CD14-positive monocyte (primary cell): Measurements from ENCODE around the gene P3H2. TPM values are rescaled to one million over a fixed set of nuclear protein-coding genes. Genes with fewer than 3 reads are reported as not detected.

Experiments used
- DNase-seq, 3 donors: peaks; one replicate each; pipeline ENCODE4 v3.0.0-alpha.2; 2011 to 2022
- H2AFZ ChIP-seq: 2 replicates; pipeline ENCODE4 v1.6.0; 2012; ENCODE audit warnings: mild to moderate bottlenecking, low read depth, low read length, inconsistent platforms; ENCODE audit not compliant: insufficient read depth, poor library complexity, severe bottlenecking
- H3K27ac ChIP-seq, 2 donors: 1 replicate in 1 of 2; 2 replicates in 1 of 2; pipeline ENCODE4 v1.5.1; 2012 to 2013; ENCODE audit warnings: low read length in 2 of 2, control low read depth in 1 of 2, inconsistent platforms in 1 of 2, low read depth in 1 of 2, mild to moderate bottlenecking in 1 of 2
- H3K27me3 ChIP-seq, 2 donors: one replicate each; pipeline versions ENCODE4 v1.6.0 to v1.6.1; 2011 to 2013; ENCODE audit warnings: low read length in 2 of 2; ENCODE audit not compliant: control insufficient read depth in 2 of 2, insufficient read depth in 2 of 2
- H3K36me3 ChIP-seq, 2 donors: replicated peaks in 1 of 2; 1 replicate in 1 of 2; 2 replicates in 1 of 2; pipeline versions ENCODE4 v1.5.1 to v1.6.1; 2012 to 2013; ENCODE audit warnings: low read length in 2 of 2, control low read depth in 1 of 2, inconsistent platforms in 1 of 2, mild to moderate bottlenecking in 1 of 2; ENCODE audit not compliant: insufficient read depth in 2 of 2, control insufficient read depth in 1 of 2
- H3K4me1 ChIP-seq, 2 donors: 1 replicate in 1 of 2; 2 replicates in 1 of 2; pipeline versions ENCODE4 v1.5.1 to v1.6.1; 2012 to 2013; ENCODE audit warnings: low read length in 2 of 2, control low read depth in 1 of 2, inconsistent platforms in 1 of 2, mild to moderate bottlenecking in 1 of 2, moderate library complexity in 1 of 2; ENCODE audit not compliant: insufficient read depth in 2 of 2, control insufficient read depth in 1 of 2
- H3K4me2 ChIP-seq: replicated peaks from 2 replicates; pipeline ENCODE3; 2012; ENCODE audit warnings: low read length, moderate library complexity, mild to moderate bottlenecking; ENCODE audit not compliant: poor library complexity, severe bottlenecking; ENCODE audit errors: extremely low read depth
- H3K4me3 ChIP-seq, 3 experiments: fragments of 200-600 bp in 1 of 3; sonication (generic) in 1 of 3; replicated peaks in 1 of 3; 1 replicate in 2 of 3; 2 replicates in 1 of 3; pipeline ENCODE4 v1.5.1; 2011 to 2013; ENCODE audit warnings: low read length in 3 of 3, mild to moderate bottlenecking in 3 of 3, control low read depth in 2 of 3, low read depth in 2 of 3, inconsistent platforms in 1 of 3, moderate library complexity in 1 of 3
- H3K79me2 ChIP-seq: 2 replicates; pipeline ENCODE4 v1.6.0; 2012; ENCODE audit warnings: mild to moderate bottlenecking, control low read depth, inconsistent platforms, low read length, moderate library complexity; ENCODE audit not compliant: insufficient read depth
- H3K9ac ChIP-seq: 2 replicates; pipeline ENCODE4 v1.6.0; 2017; ENCODE audit warnings: low read length, mild to moderate bottlenecking; ENCODE audit not compliant: insufficient read depth, poor library complexity, severe bottlenecking
- H3K9me3 ChIP-seq, 2 donors: replicated peaks in 1 of 2; 1 replicate in 1 of 2; 2 replicates in 1 of 2; pipeline versions ENCODE4 v1.5.1 to v1.6.1; 2012 to 2013; ENCODE audit warnings: low read length in 2 of 2, control low read depth in 1 of 2; ENCODE audit not compliant: control insufficient read depth in 1 of 2, insufficient read depth in 1 of 2
- H4K20me1 ChIP-seq: 2 replicates; pipeline ENCODE4 v1.6.0; 2012; ENCODE audit warnings: mild to moderate bottlenecking, low read length, control low read depth, moderate library complexity; ENCODE audit not compliant: insufficient read depth
- H3K27ac Mint-ChIP-seq, 7 donors: one replicate each; pipeline ENCODE4 v1.8.0; 2020; ENCODE audit warnings: mild to moderate bottlenecking in 7 of 7, mixed read lengths in 7 of 7, moderate library complexity in 6 of 7, inconsistent platforms in 2 of 7
- H3K27me3 Mint-ChIP-seq, 3 donors: one replicate each; pipeline ENCODE4 v1.8.0; 2021 to 2022; ENCODE audit warnings: low read depth in 3 of 3, mild to moderate bottlenecking in 3 of 3, mixed read lengths in 3 of 3, moderate library complexity in 3 of 3, inconsistent platforms in 1 of 3
- H3K36me3 Mint-ChIP-seq, 2 donors: one replicate each; pipeline ENCODE4 v1.8.0; 2020; ENCODE audit warnings: mixed read lengths in 2 of 2, inconsistent platforms in 1 of 2, mild to moderate bottlenecking in 1 of 2
- H3K4me1 Mint-ChIP-seq: one replicate; pipeline ENCODE4 v1.8.0; 2020; ENCODE audit warnings: mild to moderate bottlenecking, mixed read lengths
- H3K4me3 Mint-ChIP-seq, 2 donors: one replicate each; pipeline ENCODE4 v1.8.0; 2020; ENCODE audit warnings: mild to moderate bottlenecking in 2 of 2, mixed read lengths in 2 of 2, moderate library complexity in 1 of 2
- H3K9me3 Mint-ChIP-seq, 7 donors: one replicate each; pipeline ENCODE4 v1.8.0; 2020 to 2022; ENCODE audit warnings: mixed read lengths in 7 of 7, mild to moderate bottlenecking in 6 of 7, moderate library complexity in 6 of 7, inconsistent platforms in 2 of 7
- WGBS: methylation state at CpG from one replicate; pipeline ENCODE4 v1.1.5; 2013; ENCODE audit warnings: missing lambda C conversion rate; ENCODE audit not compliant: insufficient coverage; 5-methylcytosine and 5-hydroxymethylcytosine counted together
- intact Hi-C, 2 donors: fragments of 100-400 bp; cut with micrococcal nuclease; formaldehyde crosslinking; loops; one replicate each; pipeline versions ENCODE4 v1.15.0 to v1.15.1; 2023
- polyA plus RNA-seq, 3 donors: library from polyadenylated mRNA; depleted of rRNA in 1 of 3; unstranded in 2 of 3; stranded (reverse) in 1 of 3; fragments of 300-500 nt in 2 of 3; fragments of >200 nt in 1 of 3; fragmentation: Illumina TruSeq in 2 of 3; gene quantifications; 1 replicate in 2 of 3; 2 replicates in 1 of 3; pipeline ENCODE4 v1.2.3, GENCODE V29; 2012 to 2021
- TF ChIP-seq, protein P1 (sequence below): fragments of 200-600 bp; IDR thresholded peaks from one replicate; pipeline ENCODE4 v1.8.0; 2022; ENCODE audit warnings: antibody characterized with exemption, mild to moderate bottlenecking

The P3H2 gene
- polyA plus RNA-seq, 3 donors, result 0.25 to 0.31 (median 0.27) TPM

DNA sequence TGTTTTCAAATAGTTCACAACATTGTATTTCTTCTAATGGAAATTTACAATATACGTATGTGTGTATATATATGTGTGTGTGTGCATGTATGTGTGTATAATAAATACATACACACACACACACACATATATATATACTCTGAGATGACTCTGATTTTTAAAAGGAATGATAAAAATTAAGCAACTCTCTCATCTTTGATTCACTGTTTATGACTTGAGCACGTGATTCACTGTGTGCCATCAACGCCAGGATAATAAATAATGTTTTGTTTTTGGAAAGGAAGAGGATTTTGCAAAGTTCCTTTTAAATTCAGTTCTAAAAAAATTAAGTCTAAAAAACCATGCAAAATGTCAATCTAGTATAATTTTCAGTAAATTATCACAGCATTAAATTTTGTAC lies 132.4 kb downstream of the P3H2 start:
- Histone ChIP-seq H3K36me3 (no peaks in the 10 kb centered on the region), H3K27ac (no peak overlapping the region), H3K79me2 (no peaks in the 10 kb centered on the region), H3K9me3 (no peaks in the 10 kb centered on the region), H3K27me3 (no peaks in the 10 kb centered on the region), H3K4me3 (no peak overlapping the region), H3K9ac (no peak overlapping the region), H4K20me1 (no peaks in the 10 kb centered on the region), H2AFZ (no peak overlapping the region), H3K4me2 (no peak overlapping the region), H3K4me1 (no peaks in the 10 kb centered on the region)
- intact Hi-C loops, result no loop called here
- Mint-ChIP-seq H3K9me3 (peaks cover 0 to 1% (median 0%) of the 10 kb centered on the region in 7 donors), H3K27ac (no peak overlapping the region), H3K4me3 (no peak overlapping the region), H3K4me1 (no peaks in the 10 kb centered on the region), H3K27me3 (no peaks in the 10 kb centered on the region), H3K36me3 (no peaks in the 10 kb centered on the region)
- TF ChIP-seq, protein P1, sequence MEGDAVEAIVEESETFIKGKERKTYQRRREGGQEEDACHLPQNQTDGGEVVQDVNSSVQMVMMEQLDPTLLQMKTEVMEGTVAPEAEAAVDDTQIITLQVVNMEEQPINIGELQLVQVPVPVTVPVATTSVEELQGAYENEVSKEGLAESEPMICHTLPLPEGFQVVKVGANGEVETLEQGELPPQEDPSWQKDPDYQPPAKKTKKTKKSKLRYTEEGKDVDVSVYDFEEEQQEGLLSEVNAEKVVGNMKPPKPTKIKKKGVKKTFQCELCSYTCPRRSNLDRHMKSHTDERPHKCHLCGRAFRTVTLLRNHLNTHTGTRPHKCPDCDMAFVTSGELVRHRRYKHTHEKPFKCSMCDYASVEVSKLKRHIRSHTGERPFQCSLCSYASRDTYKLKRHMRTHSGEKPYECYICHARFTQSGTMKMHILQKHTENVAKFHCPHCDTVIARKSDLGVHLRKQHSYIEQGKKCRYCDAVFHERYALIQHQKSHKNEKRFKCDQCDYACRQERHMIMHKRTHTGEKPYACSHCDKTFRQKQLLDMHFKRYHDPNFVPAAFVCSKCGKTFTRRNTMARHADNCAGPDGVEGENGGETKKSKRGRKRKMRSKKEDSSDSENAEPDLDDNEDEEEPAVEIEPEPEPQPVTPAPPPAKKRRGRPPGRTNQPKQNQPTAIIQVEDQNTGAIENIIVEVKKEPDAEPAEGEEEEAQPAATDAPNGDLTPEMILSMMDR, result no peak
- DNase-seq, result no peak
- no CpG with 5 or more reads among the region's 3 CpGs for WGBS

GRCh38 chr3:189985948-189986347 lies 134.7 kb downstream of the P3H2 start:
- Mint-ChIP-seq H3K36me3 (no peaks in the 10 kb centered on the region), H3K4me1 (no peaks in the 10 kb centered on the region), H3K27me3 (no peaks in the 10 kb centered on the region), H3K4me3 (no peak overlapping the region), H3K27ac (no peak overlapping the region), H3K9me3 (peaks cover 0 to 1% (median 0%) of the 10 kb centered on the region in 7 donors)
- Histone ChIP-seq H2AFZ (no peak overlapping the region), H3K9me3 (no peaks in the 10 kb centered on the region), H3K9ac (no peak overlapping the region), H3K27ac (no peak overlapping the region), H3K4me1 (no peaks in the 10 kb centered on the region), H3K4me3 (no peak overlapping the region), H3K4me2 (no peak overlapping the region), H3K79me2 (no peaks in the 10 kb centered on the region), H3K27me3 (no peaks in the 10 kb centered on the region), H3K36me3 (no peaks in the 10 kb centered on the region), H4K20me1 (no peaks in the 10 kb centered on the region)
- WGBS, result 100% methylated on average over 3 of the region's 6 CpGs
- TF ChIP-seq, protein P1, result no peak
- intact Hi-C loops, result no loop called here
- no peak for DNase-seq
